GM21447 (cell line): Measurements from ENCODE around the gene GOPC.
A peak's percentile ranks its signal among the peaks of the same experiment; 100 is the strongest.
"Not testable (repeated sequence)": the region's sequence is repeated elsewhere in the genome, so short reads cannot be mapped to it uniquely, and the experiment has no call there.

Experiments
- ATAC-seq: cut with Tn5 transposase; IDR thresholded peaks from one replicate; pipeline ENCODE4 v1.9.1; 2021; ENCODE audit not compliant: unreplicated experiment

GOPC gene

GRCh38 chr6:117602151-117602898 is at the start of gene GOPC:
GOPC (minus strand) TSS chr6:117602511; CDS start chr6:117602288, 223 bp downstream.
- ATAC-seq: peak; percentile 93

DNA sequence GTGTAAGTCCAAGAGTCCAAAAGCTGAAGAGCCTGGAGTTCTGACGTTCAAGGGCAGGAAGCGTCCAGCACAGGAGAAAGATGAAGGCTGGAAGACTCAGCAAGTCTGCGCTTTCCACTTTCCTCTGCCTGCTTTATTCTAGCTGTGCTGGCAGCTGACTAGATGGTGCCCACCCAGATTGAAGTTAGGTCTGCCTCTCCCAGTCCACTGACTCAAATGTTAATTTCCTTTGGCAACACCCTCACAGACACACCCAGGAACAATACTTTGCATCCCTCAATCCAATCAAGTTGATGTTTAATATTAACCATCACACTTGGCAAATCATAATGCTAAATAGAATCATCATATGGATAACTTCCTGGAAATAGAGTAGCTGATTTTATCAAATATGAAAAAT is 49.7 kb upstream of the GOPC start:
- not testable (repeated sequence) for ATAC-seq

- no peak for ATAC-seq
Measured at GRCh38 chr6:117642976-117643375, 40.7 kb upstream of the GOPC start.

DNA sequence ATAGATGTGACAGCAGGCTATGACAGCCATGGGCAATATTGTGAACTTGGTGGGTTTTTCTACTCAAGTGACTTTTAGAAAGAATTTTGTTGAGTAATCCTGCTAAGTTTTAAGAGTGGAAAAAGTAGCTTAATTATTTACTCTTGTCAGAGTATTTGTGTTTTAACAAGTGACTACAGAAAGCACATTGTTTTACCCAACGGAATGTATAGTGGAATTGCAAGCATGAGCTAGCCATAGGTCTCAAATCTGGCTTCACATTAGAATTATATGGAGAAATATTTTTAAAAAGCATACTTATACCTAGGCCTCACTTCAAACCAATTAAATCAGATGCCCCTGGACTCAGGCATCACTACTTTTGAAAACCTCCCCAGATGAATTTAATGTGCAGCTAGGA is 35.5 kb upstream of the GOPC start:
- no peak for ATAC-seq

GRCh38 chr6:117629119-117629660 is 26.9 kb upstream of the GOPC start:
- no peak for ATAC-seq

DNA sequence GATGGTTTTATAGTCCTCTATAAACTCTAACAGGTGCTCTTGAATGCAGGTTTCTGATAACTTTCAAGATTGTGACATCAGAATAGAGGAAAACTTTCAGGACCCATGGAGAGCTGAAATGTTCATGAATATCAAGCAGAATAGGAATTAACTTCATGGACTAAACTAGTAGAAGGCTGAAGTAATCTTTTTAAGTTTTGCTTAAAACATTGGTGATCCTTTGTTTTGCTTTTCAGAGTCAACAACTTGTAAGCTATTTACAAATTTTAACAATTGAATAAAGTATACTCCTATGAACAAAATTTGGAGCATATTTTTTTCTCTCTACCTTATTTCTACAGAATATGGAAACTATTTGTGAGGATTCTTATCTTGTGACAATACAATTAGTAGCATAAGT is 25.2 kb upstream of the GOPC start:
- ATAC-seq: no peak

GRCh38 chr6:117624869-117625481 is 22.7 kb upstream of the GOPC start:
- ATAC-seq: no peak

DNA sequence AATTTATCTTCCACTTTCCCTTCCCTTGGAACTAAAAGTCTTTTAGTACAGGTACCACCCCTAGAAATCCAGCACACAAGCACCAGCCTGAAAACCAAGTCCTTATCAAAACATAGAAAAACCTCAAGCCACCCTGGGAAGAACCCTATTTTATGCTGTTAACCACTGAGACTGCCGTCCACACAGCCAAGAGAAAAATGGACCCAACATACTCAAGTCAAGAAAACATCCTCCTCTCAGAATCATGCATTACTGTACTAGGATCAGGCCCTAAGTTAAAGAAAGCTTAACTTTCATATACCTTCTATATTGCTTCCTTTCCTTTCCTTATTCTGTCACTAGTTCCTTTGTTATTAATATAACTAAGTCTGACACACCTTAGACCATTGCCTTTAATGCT is 16.9 kb upstream of the GOPC start:
- ATAC-seq: no peak

DNA sequence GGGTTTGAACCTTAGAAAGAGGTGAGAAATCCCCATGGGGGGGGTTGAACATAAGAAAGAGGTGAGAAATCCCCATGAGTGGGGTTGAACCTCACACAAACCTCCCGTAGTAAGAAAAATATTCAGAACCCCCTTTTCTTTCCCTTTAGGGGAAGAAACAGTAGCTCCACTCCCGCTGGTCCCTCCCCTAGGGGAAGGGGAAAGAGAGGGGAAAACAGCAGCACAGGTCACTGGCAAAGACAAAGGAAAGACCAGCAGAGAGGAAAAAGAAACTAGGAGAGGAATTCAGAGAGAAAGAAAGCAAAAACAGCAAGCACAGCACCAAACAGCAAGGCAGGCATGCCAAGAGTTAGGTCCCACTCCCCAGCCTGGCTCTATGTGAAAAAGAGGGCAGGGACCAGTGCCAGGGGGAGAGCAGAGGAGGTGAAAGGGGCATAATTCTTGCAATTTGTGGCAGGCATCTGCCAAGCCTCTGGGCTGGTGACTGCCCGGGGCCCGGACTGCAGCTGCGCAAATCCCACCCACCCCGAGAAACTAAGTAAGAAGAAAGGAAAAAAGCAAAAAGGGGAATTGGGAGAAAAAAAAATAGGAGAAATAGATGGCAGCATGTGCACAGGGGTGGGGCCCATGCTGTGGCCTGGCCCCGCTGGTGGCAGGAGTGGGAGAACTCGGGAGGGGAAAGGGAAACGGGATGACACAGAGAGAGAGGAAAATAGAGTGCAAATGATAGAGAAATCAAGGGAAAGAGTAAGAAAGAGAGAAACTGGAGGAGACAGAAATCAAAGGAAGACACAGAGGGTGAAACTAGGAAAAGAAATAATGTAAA is 15.1 kb upstream of the GOPC start:
- no peak for ATAC-seq

DNA sequence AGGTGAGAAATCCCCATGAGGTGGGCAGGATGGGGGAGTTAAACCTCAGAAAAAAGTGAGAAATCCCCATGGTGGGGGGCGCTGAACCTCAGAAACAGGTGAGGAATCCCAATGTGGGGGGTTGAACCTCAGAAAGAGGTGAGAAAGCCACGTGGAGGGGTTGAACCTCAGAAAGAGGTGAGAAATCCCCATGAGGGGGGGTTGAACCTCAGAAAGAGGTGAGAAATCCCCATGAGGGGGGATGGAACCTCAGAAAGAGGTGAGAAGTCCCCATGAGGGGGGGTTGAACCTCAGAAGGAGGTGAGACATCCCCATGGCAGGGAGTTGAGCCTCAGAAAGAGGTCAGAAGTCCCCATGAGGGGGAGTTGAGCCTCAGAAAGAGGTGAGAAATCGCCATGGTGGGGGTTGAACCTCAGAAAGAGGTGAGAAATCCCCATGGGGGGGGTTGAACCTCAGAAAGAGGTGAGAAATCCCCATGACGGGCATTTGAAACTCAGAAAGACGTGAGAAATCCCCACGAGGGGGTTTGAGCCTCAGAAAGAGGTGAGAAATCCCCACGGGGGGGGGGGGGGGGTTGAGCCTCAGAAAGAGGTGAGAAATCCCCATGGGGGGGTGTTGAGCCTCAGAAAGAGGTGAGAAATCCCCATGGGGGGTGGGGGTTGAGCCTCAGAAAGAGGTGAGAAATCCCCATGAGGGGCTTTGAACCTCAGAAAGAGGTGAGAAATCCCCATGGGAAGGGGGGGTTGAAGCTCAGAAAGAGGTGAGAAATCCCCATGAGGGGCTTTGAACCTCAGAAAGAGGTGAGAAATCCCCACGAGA is 14.3 kb upstream of the GOPC start:
- ATAC-seq: no peak

DNA sequence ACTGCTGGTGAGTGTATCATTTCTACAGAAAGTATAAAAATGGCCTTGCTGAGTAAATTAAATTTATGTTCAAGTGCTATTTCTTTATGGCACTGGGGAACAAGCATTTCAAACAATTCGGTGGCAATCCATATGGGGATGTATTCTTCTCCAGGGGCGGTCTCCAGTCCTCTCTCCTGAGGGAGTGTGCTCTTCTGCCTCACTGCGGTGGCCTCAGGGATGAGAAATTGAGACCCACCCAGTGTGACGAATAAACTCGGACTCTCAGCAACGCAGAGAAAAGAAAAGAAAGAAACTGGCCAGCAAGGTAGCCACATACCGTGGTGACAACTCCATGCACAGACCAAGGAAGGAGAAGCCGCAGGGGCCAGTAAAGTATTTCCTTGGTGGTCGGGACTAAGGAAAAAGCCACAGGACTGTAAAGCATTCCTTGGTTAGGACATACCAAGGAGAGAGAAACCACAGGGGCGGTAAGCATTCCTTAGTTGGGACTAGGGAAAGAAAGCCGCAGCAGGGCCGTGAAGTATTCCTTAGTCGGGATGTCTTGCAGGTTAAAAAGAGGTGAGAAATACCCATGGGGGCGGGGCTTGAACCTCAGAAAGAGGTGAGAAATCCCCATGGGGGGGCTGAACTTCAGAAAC is 13.6 kb upstream of the GOPC start:
- no peak for ATAC-seq

DNA sequence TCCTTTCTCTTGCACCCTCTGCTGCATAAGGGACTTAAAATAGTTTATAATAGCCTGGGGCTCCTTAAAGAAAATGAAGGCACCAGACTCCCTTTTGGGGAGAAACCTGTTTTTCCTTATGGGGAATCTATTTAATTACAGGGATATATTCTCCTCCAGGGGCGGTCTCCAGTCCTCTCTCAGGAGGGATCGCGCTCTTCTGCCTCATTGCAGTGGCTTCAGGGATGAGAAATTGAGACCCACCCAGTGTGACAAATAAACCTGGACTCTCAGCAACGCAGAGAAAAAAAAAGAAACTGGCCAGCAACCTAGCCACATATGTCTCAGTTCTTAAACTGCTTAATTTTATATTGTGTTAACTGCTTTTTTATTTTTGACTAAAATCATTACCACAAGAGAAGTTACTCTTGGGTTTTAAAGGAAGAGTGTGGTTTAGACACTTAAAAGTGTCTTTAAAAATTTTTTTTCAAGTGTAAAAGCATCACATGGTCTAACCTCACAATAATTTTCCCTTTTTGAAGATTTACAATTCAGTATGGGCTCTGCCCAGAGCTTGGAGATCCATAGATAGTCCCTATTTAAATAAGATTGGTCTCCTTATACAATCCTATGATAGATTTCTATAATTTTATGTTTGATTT is 11.7 kb upstream of the GOPC start:
- no peak for ATAC-seq

GRCh38 chr6:117607511-117607910 is 5.2 kb upstream of the GOPC start:
- no peak for ATAC-seq

DNA sequence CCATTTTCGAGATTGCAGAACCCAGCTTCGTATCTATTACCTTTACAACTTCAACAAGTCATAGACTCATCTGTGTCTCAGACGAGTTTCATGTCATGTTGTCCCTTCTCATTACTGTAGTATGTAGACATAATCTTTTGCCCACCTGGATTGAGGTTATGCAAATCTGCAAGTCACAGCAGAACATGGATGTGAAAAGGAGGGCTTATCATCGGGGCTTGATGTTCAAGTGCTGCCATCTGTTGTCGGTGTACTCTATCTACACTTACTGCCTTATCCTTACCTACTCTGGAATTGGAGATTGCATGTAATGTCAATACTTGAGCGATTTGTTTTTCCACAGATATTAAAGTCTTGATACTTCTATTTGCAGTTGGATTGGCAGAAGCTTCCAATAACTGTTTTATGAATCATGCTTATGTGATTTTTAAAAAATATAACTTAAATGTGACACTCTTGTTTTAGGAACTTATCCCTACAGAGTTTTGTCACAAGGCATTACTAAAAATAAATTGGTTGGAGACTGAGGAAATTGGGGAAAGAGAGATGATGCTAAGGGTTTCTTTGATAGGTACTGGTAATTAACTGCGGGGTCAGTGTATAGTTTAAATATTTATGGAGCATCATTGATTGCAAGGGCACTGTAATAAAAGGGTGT is 3.0 kb upstream of the GOPC start:
- ATAC-seq: peak; percentile 32

- no peak for ATAC-seq
Measured at GRCh38 chr6:117603821-117604220, 1.5 kb upstream of the GOPC start.

- no peak for ATAC-seq
Measured at GRCh38 chr6:117602899-117603588, 733 bp upstream of the GOPC start.

DNA sequence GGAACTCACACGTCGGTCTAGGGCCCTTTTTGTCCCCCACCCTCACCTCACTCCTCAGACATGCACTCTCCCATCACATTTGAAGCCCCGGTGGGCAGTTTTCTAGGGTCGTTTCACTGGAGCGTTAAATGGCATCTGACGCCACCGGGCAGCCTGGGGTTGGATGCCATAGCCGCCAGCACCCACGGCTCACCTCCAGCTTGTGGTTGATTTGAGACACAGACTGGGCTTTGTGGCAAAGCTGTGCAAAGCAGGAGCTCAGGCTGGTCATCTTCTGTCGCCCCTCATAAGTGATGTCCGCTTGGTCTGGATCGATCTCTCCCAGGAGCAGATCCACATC is 530 bp downstream of the GOPC start:
- peak; percentile 11 for ATAC-seq

DNA sequence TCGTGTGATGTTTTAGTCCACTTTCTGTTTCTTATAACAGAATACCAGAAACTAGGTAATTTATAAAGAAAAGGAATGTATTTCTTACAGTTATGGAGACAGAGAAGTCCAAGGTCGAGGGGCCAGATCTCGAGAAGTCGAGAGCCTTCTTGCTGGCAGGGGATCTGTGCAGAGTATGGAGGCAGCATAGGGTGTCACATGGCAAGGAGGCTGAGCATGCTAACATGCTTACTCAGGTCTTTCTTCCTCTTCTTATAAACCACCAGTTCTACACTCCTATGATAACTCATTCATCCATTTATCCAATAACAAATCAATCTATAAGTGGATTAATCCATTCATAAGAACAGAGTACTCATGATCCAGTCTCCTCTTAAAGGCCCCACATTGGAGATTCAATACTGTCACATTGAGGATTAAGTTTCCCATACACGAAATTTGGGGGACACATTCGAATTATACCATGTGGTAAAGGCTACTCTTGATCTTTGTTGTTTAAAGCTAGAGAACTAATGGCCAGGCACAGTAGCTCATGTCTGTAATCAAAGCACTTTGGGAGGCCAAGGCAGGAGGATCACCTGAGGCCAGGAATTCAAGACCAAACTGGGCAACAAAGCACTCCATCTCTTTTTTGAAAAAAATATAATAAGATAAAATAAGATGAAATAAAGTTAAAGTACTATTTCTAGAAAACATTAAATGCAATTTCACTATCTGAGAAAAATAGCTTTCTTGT is 2.1 kb downstream of the GOPC start:
- ATAC-seq: no peak
